GM12892 (cell line): ENCODE results near the gene GPR146.

ENCODE experiments used
- POLR2A ChIP-seq: IDR thresholded peaks from 2 replicates; pipeline ENCODE4 v1.6.1; 2011; ENCODE audit warnings: low read depth, low read length, control low read depth
- POLR2AphosphoS5 ChIP-seq: IDR thresholded peaks from 2 replicates; pipeline ENCODE4 v1.6.1; 2011; ENCODE audit warnings: low read depth, low read length, control low read depth
- TAF1 ChIP-seq: IDR thresholded peaks from 2 replicates; pipeline ENCODE4 v1.6.1; 2011; ENCODE audit warnings: low read depth, mild to moderate bottlenecking, control low read depth, low read length, borderline replicate concordance

- TF ChIP-seq POLR2A (no peak), TAF1 (no peak), POLR2AphosphoS5 (no peak)
Measured at GRCh38 chr7:1066242-1066588, 21.9 kb downstream of the GPR146 start.
